ENCODE measurements around the gene PPL. TPM values are rescaled to one million over a fixed set of nuclear protein-coding genes. Genes with fewer than 3 reads are reported as not detected.

PPL gene
- total RNA-seq: 0.32 and 0.86 TPM in 2 replicates

DNA sequence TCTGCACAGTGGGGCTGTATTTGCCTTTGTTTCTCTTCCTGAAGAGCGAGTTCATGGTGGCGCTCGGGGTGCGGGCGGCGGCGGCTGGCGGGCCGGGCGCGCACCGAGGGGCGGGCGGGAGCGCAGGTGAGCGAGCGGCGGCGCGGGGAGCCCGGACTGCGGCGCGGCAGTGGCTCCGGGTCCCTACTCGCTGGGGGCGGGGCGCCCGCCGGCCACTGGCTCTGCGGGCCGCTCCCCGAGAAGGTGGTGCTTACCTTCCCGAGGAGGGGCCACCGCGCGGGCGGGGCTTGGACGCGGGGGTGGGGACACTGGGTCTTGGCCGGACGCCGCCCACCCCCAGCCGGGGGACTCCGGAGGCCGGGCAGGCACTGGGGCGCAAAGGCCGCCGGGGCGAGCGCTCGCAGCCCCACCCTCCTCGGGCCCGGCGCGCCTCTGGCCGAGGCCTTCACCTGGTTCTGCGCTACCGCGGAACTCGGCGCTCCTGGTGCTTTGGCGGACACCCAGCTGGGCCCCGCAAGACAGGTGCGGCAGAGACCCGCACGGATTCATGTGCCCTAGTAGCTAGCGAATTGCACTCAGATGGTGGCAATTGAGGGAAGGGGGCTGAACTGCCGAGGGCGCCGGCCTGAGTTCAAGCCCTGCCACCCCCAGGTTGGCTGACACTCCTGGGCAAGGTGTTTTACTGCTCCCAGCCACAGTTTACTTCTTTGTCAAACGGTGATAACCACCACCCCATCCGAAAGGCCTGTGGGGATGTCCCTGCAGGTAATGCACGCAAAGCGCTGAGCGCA lies at the start of gene PPL:
PPL (minus strand) TSS at position 158 of the 791 bp plus-strand sequence; CDS start at position 55, 103 bp downstream.
- DNase-seq (ENCODE audit: low read depth): no peak
- no peak for TF ChIP-seq CTCF (IDR thresholded peaks at IDR 0.05; ENCODE audit: insufficient read depth, low read depth, low read length)

GRCh38 chr16:4984174-4984990 lies 47.4 kb upstream of the PPL start:
- TF ChIP-seq CTCF (IDR thresholded peaks at IDR 0.05; ENCODE audit: insufficient read depth, low read depth, low read length): no peak
- DNase-seq (ENCODE audit: low read depth): no peak
- H3K4me3 ChIP-seq (ENCODE audit: low read depth, low read length): no peak overlapping the region

More for the DNA sequence above, at the start of gene PPL:
- peak within 1 kb of the TSS; percentile 61 for H3K4me3 ChIP-seq (ENCODE audit: low read depth, low read length)

DNA sequence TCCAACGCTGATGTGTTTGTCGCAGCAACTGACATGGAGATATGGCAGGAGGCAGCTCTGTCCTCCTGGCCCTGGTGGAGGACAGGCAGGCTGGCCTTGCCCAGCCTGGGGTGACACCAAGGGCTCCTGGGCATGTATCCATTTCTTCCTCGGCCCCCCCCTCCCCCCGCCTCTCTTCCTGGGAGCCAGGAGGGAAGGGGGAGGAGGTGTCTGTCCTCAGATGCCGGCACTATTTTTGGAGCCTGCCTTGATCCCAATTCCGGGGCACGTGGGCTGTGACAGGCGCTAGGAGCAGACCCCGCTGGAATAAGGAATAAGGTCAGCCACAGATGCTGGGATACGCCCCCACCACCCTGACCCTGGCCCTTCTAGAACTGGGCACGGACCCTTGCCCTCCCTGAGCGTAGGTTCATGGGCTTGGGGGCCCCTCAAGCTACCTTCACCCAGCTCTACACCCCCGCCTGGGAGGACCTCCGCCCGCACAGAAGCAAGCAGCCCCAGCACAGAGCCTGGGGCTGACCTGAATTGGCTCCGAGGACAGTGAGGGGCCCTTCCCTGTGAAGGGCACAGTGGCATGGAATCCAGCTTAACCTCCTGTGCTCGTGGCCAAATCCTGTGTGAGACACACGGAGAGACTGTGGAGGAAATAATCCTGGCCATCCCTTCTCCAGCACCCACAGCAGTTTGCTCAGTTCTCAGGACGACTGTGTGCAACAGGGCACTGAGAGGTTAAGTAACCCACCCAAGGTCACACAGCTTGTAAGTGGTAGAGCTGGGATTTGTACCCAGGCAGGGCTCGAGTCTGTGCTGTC lies 45.3 kb upstream of the PPL start:
- TF ChIP-seq CTCF (IDR thresholded peaks at IDR 0.05; ENCODE audit: insufficient read depth, low read depth, low read length): no peak
- H3K4me3 ChIP-seq (ENCODE audit: low read depth, low read length): no peak overlapping the region
- DNase-seq (ENCODE audit: low read depth): no peak

DNA sequence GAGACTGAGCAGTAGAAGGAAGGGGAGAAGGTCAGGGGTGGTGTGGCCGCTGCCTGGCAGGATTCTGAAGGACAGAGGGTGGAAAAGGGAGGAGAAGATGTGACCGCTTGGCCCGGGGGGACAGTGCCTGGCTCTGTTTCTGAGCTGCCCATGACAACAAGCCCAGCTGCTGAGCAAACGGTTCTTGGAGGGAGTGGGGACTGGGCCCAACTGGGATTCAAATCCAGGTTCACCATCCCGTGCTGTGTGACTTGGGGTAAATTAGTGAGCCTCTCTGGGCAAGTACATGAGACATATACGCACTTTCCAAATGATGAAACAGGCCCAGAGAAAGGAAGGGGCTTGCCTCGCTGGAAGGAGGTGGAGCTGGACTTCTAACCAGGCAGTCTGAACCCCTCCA lies 44.5 kb upstream of the PPL start:
- no peak overlapping the region for H3K4me3 ChIP-seq (ENCODE audit: low read depth, low read length)
- TF ChIP-seq CTCF (IDR thresholded peaks at IDR 0.05; ENCODE audit: insufficient read depth, low read depth, low read length): no peak
- DNase-seq (ENCODE audit: low read depth): no peak

- no peak for DNase-seq (ENCODE audit: low read depth)
- TF ChIP-seq CTCF (IDR thresholded peaks at IDR 0.05; ENCODE audit: insufficient read depth, low read depth, low read length): no peak
Measured at GRCh38 chr16:4980691-4981090, 43.7 kb upstream of the PPL start.

More at GRCh38 chr16:4980691-4981090, 43.7 kb upstream of the PPL start:
- no peak overlapping the region for H3K4me3 ChIP-seq (ENCODE audit: low read depth, low read length)

Data from fibroblast of villous mesenchyme (primary cell).